AG04449 (cell line): ENCODE data around the gene CEP85L.

Source experiments
- CTCF ChIA-PET: fragments of 350-600 bp; formaldehyde crosslinking; extraction: SDS; loops from one replicate; lab custom pipeline; 2021; ENCODE audit warnings: antibody characterized with exemption; lab: Yijun Ruan, JAX
- POLR2A ChIA-PET: fragments of 400-600, 350-600 bp; formaldehyde crosslinking; extraction: SDS; loops from one replicate; lab custom pipeline; 2020; ENCODE audit warnings: antibody characterized with exemption, inconsistent platforms; lab: Yijun Ruan, JAX
- DNase-seq: peaks from one replicate; pipeline ENCODE4 v3.0.0-alpha.2; 2010; ENCODE audit warnings: low read depth, low spot score
- H3K4me3 ChIP-seq: 2 replicates; pipeline ENCODE4 v1.5.1; 2011; ENCODE audit warnings: low read depth, mild to moderate bottlenecking, control low read depth, low read length
- TF ChIP-seq, protein P1 (sequence below): IDR thresholded peaks from one replicate; pipeline ENCODE4 v1.5.1; 2011; ENCODE audit warnings: mild to moderate bottlenecking, moderate library complexity, low read length, control low read depth, inconsistent platforms; ENCODE audit not compliant: insufficient read depth; ENCODE audit errors: missing control alignments

Gene CEP85L

DNA sequence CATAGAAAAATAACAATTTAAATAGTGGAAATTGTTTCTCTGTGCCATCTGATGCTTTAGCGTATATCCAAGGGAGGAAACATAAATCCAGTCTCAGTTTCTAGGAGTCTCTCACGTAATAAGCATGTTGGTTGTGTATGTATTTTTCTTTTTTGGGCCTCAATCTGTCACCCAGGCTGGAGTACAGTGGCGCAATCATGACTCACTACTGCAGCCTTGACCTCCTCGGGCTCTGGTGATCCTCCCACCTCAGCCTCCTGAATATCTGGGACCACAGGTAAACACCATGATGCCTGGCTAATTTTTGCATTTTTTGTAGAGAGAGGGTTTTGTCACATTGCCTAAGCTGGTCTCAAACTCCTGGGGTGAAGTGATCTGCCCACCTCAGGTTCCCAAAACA is 181.9 kb downstream of the CEP85L start:
- ChIA-PET POLR2A (no interaction called here), CTCF (no interaction called here)
- TF ChIP-seq, protein P1, sequence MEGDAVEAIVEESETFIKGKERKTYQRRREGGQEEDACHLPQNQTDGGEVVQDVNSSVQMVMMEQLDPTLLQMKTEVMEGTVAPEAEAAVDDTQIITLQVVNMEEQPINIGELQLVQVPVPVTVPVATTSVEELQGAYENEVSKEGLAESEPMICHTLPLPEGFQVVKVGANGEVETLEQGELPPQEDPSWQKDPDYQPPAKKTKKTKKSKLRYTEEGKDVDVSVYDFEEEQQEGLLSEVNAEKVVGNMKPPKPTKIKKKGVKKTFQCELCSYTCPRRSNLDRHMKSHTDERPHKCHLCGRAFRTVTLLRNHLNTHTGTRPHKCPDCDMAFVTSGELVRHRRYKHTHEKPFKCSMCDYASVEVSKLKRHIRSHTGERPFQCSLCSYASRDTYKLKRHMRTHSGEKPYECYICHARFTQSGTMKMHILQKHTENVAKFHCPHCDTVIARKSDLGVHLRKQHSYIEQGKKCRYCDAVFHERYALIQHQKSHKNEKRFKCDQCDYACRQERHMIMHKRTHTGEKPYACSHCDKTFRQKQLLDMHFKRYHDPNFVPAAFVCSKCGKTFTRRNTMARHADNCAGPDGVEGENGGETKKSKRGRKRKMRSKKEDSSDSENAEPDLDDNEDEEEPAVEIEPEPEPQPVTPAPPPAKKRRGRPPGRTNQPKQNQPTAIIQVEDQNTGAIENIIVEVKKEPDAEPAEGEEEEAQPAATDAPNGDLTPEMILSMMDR: no peak
- no peak for DNase-seq
- no peak overlapping the region for H3K4me3 ChIP-seq

DNA sequence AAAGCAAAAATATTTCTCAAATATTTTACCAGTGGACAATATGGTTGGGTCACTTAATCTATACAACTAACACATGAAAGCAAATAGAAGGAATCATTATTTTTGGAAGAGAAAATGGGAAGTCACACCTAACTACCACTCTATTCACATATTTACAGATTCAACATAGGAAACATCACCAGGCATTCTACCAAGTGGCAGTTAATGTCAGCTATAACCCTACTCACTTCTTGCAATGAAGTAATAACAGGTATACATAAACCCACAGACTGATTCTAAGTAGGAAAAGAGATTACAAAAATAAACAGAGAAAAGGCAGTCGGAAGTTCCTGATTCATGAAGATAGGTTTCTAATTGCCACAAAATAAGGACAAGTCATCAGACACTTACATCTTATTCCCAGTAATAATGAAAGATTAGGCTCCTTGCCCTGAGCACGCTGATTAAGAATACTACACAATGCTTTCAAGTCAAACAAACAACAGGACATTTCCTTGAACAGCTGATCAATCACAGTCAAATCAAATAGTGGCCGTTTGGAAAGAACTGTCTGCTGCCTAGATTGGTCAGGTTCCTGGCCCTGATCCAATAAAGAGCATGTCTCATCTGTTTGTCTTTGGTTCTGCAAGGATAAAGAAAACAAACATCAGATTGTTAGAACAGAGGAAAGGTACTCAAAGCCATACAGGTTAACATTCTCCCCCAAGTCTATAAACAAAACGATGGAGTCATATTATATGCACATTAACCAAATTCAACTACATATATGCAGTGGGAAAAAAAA is 182.5 kb downstream of the CEP85L start:
- TF ChIP-seq, protein P1: no peak
- DNase-seq: no peak
- ChIA-PET CTCF (no interaction called here), POLR2A (no interaction called here)
- no peak overlapping the region for H3K4me3 ChIP-seq

DNA sequence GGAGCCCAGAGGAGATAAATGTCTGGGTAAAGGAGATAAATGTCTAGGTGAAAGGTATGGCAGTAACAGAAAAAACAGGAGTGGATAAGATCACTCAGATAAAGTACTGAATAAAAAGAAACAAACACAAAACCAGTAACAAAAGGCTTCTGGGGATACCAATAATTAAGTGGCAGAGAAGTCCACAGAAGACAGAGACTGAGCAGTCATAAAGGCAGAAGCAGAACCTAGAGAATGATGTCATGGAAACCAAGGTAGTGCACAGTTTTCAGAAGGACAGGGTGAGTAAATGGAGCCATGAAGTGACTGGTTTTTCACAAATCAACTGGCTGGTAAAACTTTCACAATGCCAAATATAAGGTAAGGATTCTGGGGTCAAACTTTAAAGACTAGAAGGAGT is 184.2 kb downstream of the CEP85L start:
- ChIA-PET CTCF (no interaction called here), POLR2A (no interaction called here)
- no peak overlapping the region for H3K4me3 ChIP-seq
- no peak for DNase-seq
- TF ChIP-seq, protein P1: no peak

DNA sequence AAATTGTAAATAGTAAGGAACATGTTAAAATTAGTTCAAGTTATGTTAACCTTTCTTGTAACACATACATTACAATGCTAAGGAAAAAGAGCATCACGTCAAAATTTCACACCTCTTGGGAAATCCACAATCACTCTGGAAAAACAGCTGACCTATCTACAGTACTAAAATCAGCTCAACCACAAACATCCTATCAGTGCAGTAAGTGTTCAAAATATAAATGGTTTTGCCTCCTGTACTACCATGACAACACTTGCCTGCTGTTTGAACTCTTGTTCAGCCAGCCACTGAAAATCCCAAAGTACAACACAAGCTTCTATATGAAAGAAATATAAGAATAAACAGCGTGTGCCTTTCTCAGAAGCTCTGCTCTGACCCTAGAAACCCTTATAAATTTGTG is 186.8 kb downstream of the CEP85L start:
- TF ChIP-seq, protein P1: no peak
- H3K4me3 ChIP-seq: no peak overlapping the region
- CTCF ChIA-PET: no interaction called here
- POLR2A ChIA-PET: no interaction called here
- DNase-seq: no peak

DNA sequence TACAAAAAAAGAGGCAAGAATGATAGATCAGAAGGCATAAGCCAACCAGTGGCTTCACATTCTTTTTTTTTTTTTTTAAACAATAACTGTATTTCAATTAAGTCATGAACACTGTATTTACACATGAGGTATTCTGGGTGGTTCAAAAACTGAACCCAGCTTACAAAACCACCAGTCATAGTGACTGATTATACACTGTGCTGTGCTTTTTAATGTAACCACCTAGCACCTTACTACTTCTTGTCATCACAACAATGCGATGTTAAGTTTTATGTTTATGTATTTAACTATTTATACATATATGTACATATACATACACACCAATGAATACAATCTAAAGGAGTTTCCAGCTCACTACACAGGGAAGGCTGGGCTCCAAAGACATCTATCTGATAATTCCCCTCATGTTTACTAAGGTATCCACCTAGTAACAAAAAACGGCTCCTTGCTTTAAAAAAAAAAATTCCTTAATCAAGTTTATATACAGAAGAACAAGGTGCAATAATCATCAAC is 190.4 kb downstream of the CEP85L start:
- TF ChIP-seq, protein P1: no peak
- no peak for DNase-seq
- H3K4me3 ChIP-seq: no peak overlapping the region
- POLR2A ChIA-PET: no interaction called here
- CTCF ChIA-PET: no interaction called here

DNA sequence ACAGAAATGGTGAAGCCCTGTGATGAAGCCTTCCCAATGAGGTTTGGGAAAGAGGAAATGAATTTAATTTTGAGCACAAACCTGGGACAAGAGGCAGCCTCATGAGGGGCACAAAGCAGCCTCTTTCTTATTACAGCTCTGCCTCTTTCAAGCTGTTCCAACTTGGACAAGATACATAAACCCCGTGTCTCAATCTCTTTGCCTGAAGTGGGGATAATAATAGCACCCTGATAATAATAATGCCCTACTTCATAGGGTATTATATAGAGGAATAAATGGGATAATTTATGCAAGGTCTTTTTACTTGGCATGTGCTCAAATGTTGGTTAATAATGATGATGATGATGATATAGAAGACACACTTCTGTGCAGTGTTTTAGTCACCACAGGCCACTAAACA is 194.4 kb downstream of the CEP85L start:
- no peak for DNase-seq
- H3K4me3 ChIP-seq: no peak overlapping the region
- POLR2A ChIA-PET: no interaction called here
- TF ChIP-seq, protein P1: no peak
- CTCF ChIA-PET: no interaction called here
